ENCODE measurements around the gene VAT1L.

The VAT1L gene

GRCh38 chr16:77762262-77762661, 26.1 kb upstream of the VAT1L start:
- no peak for DNase-seq (ENCODE audit: low read depth)
- TF ChIP-seq, protein P1, sequence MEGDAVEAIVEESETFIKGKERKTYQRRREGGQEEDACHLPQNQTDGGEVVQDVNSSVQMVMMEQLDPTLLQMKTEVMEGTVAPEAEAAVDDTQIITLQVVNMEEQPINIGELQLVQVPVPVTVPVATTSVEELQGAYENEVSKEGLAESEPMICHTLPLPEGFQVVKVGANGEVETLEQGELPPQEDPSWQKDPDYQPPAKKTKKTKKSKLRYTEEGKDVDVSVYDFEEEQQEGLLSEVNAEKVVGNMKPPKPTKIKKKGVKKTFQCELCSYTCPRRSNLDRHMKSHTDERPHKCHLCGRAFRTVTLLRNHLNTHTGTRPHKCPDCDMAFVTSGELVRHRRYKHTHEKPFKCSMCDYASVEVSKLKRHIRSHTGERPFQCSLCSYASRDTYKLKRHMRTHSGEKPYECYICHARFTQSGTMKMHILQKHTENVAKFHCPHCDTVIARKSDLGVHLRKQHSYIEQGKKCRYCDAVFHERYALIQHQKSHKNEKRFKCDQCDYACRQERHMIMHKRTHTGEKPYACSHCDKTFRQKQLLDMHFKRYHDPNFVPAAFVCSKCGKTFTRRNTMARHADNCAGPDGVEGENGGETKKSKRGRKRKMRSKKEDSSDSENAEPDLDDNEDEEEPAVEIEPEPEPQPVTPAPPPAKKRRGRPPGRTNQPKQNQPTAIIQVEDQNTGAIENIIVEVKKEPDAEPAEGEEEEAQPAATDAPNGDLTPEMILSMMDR (IDR thresholded peaks at IDR 0.05; ENCODE audit: low read depth, low read length, missing control alignments) = no peak
- no peak overlapping the region for H3K4me3 ChIP-seq (ENCODE audit: low read depth, low read length)

- TF ChIP-seq, protein P1 (IDR thresholded peaks at IDR 0.05; ENCODE audit: low read depth, low read length, missing control alignments) = no peak
- no peak for DNase-seq (ENCODE audit: low read depth)
- no peak overlapping the region for H3K4me3 ChIP-seq (ENCODE audit: low read depth, low read length)
These were observed 24.4 kb upstream of the VAT1L start for GRCh38 chr16:77763994-77764393.

DNA sequence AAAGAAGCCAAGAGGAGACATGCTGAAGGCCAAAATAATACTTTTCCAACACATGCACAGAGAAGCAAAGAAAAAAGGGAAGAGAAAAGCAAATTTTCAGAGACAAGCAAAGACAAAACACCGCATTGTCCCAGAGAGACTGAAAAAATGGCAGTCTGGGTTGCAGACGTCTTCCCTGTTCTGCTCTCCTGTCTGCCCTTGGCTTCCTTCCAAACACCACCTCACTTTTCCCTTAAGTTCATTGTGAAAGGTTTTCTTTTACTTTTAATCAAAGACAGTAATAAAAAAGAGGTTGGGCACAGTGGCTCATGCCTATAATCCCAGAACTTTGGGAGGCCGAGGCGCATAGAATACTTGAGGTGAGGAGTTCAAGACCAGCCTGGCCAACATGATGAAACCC, 21.2 kb upstream of the VAT1L start:
- no peak for DNase-seq (ENCODE audit: low read depth)
- H3K4me3 ChIP-seq (ENCODE audit: low read depth, low read length) = no peak overlapping the region
- TF ChIP-seq, protein P1 (IDR thresholded peaks at IDR 0.05; ENCODE audit: low read depth, low read length, missing control alignments) = no peak

- no peak overlapping the region for H3K4me3 ChIP-seq (ENCODE audit: low read depth, low read length)
- TF ChIP-seq, protein P1 (IDR thresholded peaks at IDR 0.05; ENCODE audit: low read depth, low read length, missing control alignments) = no peak
- no peak for DNase-seq (ENCODE audit: low read depth)
These were observed 20.5 kb upstream of the VAT1L start for GRCh38 chr16:77767826-77768225.

- no peak overlapping the region for H3K4me3 ChIP-seq (ENCODE audit: low read depth, low read length)
- no peak for DNase-seq (ENCODE audit: low read depth)
These were observed 12.2 kb upstream of the VAT1L start for GRCh38 chr16:77775911-77776909.

GRCh38 chr16:77777745-77778144, 10.6 kb upstream of the VAT1L start:
- DNase-seq (ENCODE audit: low read depth) = no peak
- TF ChIP-seq, protein P1 (IDR thresholded peaks at IDR 0.05; ENCODE audit: low read depth, low read length, missing control alignments) = no peak

More at GRCh38 chr16:77775911-77776909, 12.2 kb upstream of the VAT1L start:
- TF ChIP-seq, protein P1 (IDR thresholded peaks at IDR 0.05; ENCODE audit: low read depth, low read length, missing control alignments) = no peak

More at GRCh38 chr16:77777745-77778144, 10.6 kb upstream of the VAT1L start:
- no peak overlapping the region for H3K4me3 ChIP-seq (ENCODE audit: low read depth, low read length)

Data from GM12864 (cell line).